Measurements from ENCODE around the gene TRIM34. TPM values are rescaled to one million over a fixed set of nuclear protein-coding genes. Genes with fewer than 3 reads are reported as not detected.

TRIM34 gene
- total and polyA plus RNA-seq, 2 of the 8 experiments (the other 6 are each of a cell fraction or from before 2014, with no cell fraction given): 0.76 to 5.8 TPM

DNA sequence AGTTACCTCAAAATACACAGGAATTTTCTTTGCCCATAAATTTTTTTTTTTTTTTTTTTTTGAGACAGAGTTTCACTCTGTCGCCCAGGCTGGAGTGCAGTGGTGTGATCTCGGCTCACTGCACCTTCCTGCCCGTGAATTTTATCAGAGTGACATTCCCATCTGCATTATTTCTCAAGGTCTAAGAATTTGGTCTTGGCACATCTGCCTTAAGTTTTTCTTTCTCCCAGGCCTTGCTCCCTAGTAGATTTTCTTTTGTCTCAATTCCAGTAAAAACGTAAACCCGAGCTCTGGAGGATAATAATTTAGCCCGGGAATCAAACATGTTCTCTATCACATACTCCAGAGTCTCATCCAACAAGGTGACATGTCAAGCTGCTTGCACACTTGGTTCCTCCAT is 16.0 kb upstream of the TRIM34 start (continued):
- TF ChIP-seq PHF8 (conservative IDR thresholded peaks at IDR 0.05; ENCODE audit: low read depth, low read length): no peak
